Smooth muscle cell (in vitro differentiated cells): ENCODE measurements around the gene ECM2. TPM values are rescaled to one million over a fixed set of nuclear protein-coding genes. Genes with fewer than 3 reads are reported as not detected.

Source experiments
- DNase-seq: peaks from one replicate; lab custom pipeline; 2025; ENCODE audit not compliant: unreplicated experiment; lab: John Stamatoyannopoulos, UW
- H2AFZ ChIP-seq: fragments of 200-600 bp; sonication (generic); 2 replicates; pipeline ENCODE4 v1.6.0; 2016; ENCODE audit warnings: antibody characterized with exemption, low read depth, mild to moderate bottlenecking
- H3F3A ChIP-seq: fragments of 200-600 bp; sonication (generic); 2 replicates; pipeline ENCODE4 v1.6.0; 2017; ENCODE audit warnings: antibody characterized with exemption, low read depth
- H3K27ac ChIP-seq: fragments of 200-600 bp; sonication (generic); 2 replicates; pipeline ENCODE4 v1.5.1; 2016; ENCODE audit warnings: low read depth, mild to moderate bottlenecking
- H3K27me3 ChIP-seq: fragments of 200-600 bp; sonication (generic); 2 replicates; pipeline ENCODE4 v1.6.1; 2016; ENCODE audit warnings: low read depth, mild to moderate bottlenecking
- H3K36me3 ChIP-seq: fragments of 200-600 bp; sonication (generic); 2 replicates; pipeline ENCODE4 v1.5.1; 2016; ENCODE audit warnings: low read depth
- H3K4me1 ChIP-seq: fragments of 200-600 bp; sonication (generic); 2 replicates; pipeline ENCODE4 v1.5.1; 2016; ENCODE audit warnings: low read depth
- H3K4me2 ChIP-seq: fragments of 200-600 bp; sonication (generic); 2 replicates; pipeline ENCODE4 v1.6.0; 2016; ENCODE audit warnings: mild to moderate bottlenecking
- H3K4me3 ChIP-seq: fragments of 200-600 bp; sonication (generic); 2 replicates; pipeline ENCODE4 v1.5.1; 2016; ENCODE audit warnings: mild to moderate bottlenecking
- H3K79me2 ChIP-seq: fragments of 200-600 bp; sonication (generic); 2 replicates; pipeline ENCODE4 v1.6.0; 2016; ENCODE audit warnings: low read depth, mild to moderate bottlenecking
- H3K9ac ChIP-seq: fragments of 200-600 bp; sonication (generic); 2 replicates; pipeline ENCODE4 v1.6.0; 2016; ENCODE audit warnings: low read depth
- H3K9me3 ChIP-seq: fragments of 200-600 bp; sonication (generic); replicated peaks from 2 replicates; pipeline ENCODE4 v1.5.1; 2016; ENCODE audit warnings: low read depth
- H4K20me1 ChIP-seq: fragments of 200-600 bp; sonication (generic); 2 replicates; pipeline ENCODE4 v1.6.0; 2016; ENCODE audit warnings: low read depth
- CTCF ChIP-seq: fragments of 200-600 bp; sonication (generic); IDR thresholded peaks from 2 replicates; pipeline ENCODE4 v1.5.1; 2017; ENCODE audit warnings: borderline replicate concordance, mild to moderate bottlenecking, antibody characterized with exemption; ENCODE audit not compliant: insufficient read depth, poor library complexity, severe bottlenecking
- WGBS: methylation state at CpG from one replicate; pipeline ENCODE4 v1.1.7; 2016; ENCODE audit warnings: low lambda C conversion rate; 5-methylcytosine and 5-hydroxymethylcytosine counted together
- polyA plus RNA-seq: library from polyadenylated mRNA; unstranded; fragments of >200 nt; fragmentation: Nextera tagmentation; extraction: Ambion mirVana; gene quantifications from 2 replicates; pipeline ENCODE4 v1.2.1, GENCODE V29; 2016
- total RNA-seq: library from RNA; depleted of rRNA; stranded (reverse); fragments of >200 nt; gene quantifications from 2 replicates; pipeline ENCODE4 v1.2.3, GENCODE V29; 2014

The ECM2 gene
- total and polyA plus RNA-seq, 2 experiments from 2014 or later: 0.27 to 0.37 TPM

GRCh38 chr9:92509050-92509449 lies 26.7 kb downstream of the ECM2 start:
- Histone ChIP-seq H2AFZ (no peak overlapping the region), H3K36me3 (no peaks in the 10 kb centered on the region), H3F3A (peaks cover 7% of the 10 kb centered on the region), H3K4me1 (no peaks in the 10 kb centered on the region), H4K20me1 (no peaks in the 10 kb centered on the region), H3K4me3 (no peak overlapping the region), H3K9ac (no peak overlapping the region), H3K79me2 (no peaks in the 10 kb centered on the region), H3K4me2 (no peak overlapping the region), H3K27me3 (no peaks in the 10 kb centered on the region), H3K27ac (no peak overlapping the region), H3K9me3 (no peaks in the 10 kb centered on the region)
- WGBS: 97% methylated on average over 5 of the region's 5 CpGs
- no peak for DNase-seq
- TF ChIP-seq CTCF: no peak

GRCh38 chr9:92508018-92508820 lies 27.6 kb downstream of the ECM2 start:
- H3K36me3 ChIP-seq: no peaks in the 10 kb centered on the region
- H3K9ac ChIP-seq: no peak overlapping the region
- H3K4me3 ChIP-seq: no peak overlapping the region
- H3K4me2 ChIP-seq: no peak overlapping the region
- no peak overlapping the region for H2AFZ ChIP-seq
- H4K20me1 ChIP-seq: no peaks in the 10 kb centered on the region
- H3K79me2 ChIP-seq: no peaks in the 10 kb centered on the region
- no peaks in the 10 kb centered on the region for H3K4me1 ChIP-seq
- WGBS: 71% methylated on average over 10 of the region's 10 CpGs
- no peak for DNase-seq
- H3K27me3 ChIP-seq: no peaks in the 10 kb centered on the region
- peaks cover 7% of the 10 kb centered on the region for H3F3A ChIP-seq
- TF ChIP-seq CTCF: no peak
- no peak overlapping the region for H3K27ac ChIP-seq
- no peaks in the 10 kb centered on the region for H3K9me3 ChIP-seq

- Histone ChIP-seq H3K79me2 (no peaks in the 10 kb centered on the region), H4K20me1 (no peaks in the 10 kb centered on the region), H3K36me3 (no peaks in the 10 kb centered on the region), H2AFZ (no peak overlapping the region), H3K9me3 (no peaks in the 10 kb centered on the region), H3K4me2 (no peak overlapping the region), H3F3A (peaks cover 7% of the 10 kb centered on the region), H3K9ac (no peak overlapping the region), H3K27me3 (no peaks in the 10 kb centered on the region), H3K4me1 (no peaks in the 10 kb centered on the region), H3K27ac (peak overlapping the region; percentile 79), H3K4me3 (no peak overlapping the region)
- DNase-seq: no peak
- 61% methylated on average over 4 of the region's 4 CpGs for WGBS
- no peak for TF ChIP-seq CTCF
Observed at GRCh38 chr9:92507496-92507895, 28.3 kb downstream of the ECM2 start.

- Histone ChIP-seq H3K4me2 (peak overlapping the region; percentile 58), H3K79me2 (no peaks in the 10 kb centered on the region), H3K9me3 (no peaks in the 10 kb centered on the region), H3F3A (peaks cover 7% of the 10 kb centered on the region), H3K36me3 (no peaks in the 10 kb centered on the region), H3K4me3 (no peak overlapping the region), H3K4me1 (no peaks in the 10 kb centered on the region), H4K20me1 (no peaks in the 10 kb centered on the region), H2AFZ (no peak overlapping the region), H3K9ac (no peak overlapping the region), H3K27me3 (no peaks in the 10 kb centered on the region), H3K27ac (peak overlapping the region; percentile 79)
- TF ChIP-seq CTCF: no peak
- 96% methylated on average over 2 of the region's 2 CpGs for WGBS
- DNase-seq: no peak
Observed at GRCh38 chr9:92507005-92507404, 28.8 kb downstream of the ECM2 start.
